AG10803 (cell line): ENCODE results near the gene ANO8.

ENCODE experiments used
- DNase-seq: peaks from one replicate; pipeline ENCODE4 v3.0.0; 2010; ENCODE audit warnings: low read depth
- H3K4me3 ChIP-seq: 2 replicates; pipeline ENCODE4 v1.5.1; 2011; ENCODE audit warnings: mild to moderate bottlenecking, low read length, control low read depth
- TF ChIP-seq, protein P1 (sequence below): conservative IDR thresholded peaks from 2 replicates; pipeline ENCODE4 v1.5.1; 2011; ENCODE audit warnings: mild to moderate bottlenecking, low read length, control low read depth, inconsistent platforms

ANO8 gene

DNA sequence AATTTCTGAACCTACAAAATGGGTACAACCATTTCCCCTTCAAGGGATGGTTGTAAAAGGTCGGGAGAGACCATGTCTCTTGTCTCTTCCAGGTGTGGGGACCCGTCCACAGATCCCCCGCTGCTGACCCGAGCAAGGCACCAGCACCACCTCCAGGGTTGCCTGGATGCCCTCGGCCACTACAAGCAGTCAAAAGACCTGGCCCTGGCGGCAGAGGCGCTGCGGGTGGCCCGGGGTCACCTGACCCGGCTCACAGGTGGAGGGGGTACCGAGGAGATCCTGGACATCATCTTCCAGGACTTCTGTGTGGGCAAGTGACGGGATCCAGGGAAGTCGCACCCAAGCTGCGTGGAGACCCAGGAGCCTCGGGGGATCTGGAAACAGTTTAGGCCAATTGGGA, 6.7 kb upstream of the ANO8 start:
- TF ChIP-seq, protein P1, sequence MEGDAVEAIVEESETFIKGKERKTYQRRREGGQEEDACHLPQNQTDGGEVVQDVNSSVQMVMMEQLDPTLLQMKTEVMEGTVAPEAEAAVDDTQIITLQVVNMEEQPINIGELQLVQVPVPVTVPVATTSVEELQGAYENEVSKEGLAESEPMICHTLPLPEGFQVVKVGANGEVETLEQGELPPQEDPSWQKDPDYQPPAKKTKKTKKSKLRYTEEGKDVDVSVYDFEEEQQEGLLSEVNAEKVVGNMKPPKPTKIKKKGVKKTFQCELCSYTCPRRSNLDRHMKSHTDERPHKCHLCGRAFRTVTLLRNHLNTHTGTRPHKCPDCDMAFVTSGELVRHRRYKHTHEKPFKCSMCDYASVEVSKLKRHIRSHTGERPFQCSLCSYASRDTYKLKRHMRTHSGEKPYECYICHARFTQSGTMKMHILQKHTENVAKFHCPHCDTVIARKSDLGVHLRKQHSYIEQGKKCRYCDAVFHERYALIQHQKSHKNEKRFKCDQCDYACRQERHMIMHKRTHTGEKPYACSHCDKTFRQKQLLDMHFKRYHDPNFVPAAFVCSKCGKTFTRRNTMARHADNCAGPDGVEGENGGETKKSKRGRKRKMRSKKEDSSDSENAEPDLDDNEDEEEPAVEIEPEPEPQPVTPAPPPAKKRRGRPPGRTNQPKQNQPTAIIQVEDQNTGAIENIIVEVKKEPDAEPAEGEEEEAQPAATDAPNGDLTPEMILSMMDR = no peak
- no peak for DNase-seq
- no peak overlapping the region for H3K4me3 ChIP-seq

DNA sequence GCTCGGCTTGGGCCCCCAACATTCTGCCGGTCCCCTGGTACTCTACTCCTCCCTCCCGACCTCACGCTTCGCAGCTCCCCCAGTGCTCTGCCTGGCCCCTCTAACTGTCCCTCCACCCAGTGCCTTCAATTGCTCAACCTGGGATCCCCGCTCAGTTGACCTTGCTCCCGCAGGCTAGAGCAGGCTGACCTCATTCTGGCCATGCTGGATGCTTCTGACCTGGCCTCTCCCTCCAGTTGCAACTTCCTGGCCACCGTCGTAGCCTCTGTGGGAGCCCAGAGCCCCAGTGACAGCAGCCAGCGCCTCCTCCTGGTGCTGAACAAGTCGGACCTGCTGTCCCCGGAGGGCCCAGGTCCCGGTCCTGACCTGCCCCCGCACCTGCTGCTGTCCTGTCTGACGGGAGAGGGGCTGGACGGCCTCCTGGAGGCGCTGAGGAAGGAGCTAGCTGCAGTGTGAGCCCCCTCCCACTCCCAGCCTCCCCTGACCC, 6.3 kb upstream of the ANO8 start:
- TF ChIP-seq, protein P1 = no peak
- no peak overlapping the region for H3K4me3 ChIP-seq

DNA sequence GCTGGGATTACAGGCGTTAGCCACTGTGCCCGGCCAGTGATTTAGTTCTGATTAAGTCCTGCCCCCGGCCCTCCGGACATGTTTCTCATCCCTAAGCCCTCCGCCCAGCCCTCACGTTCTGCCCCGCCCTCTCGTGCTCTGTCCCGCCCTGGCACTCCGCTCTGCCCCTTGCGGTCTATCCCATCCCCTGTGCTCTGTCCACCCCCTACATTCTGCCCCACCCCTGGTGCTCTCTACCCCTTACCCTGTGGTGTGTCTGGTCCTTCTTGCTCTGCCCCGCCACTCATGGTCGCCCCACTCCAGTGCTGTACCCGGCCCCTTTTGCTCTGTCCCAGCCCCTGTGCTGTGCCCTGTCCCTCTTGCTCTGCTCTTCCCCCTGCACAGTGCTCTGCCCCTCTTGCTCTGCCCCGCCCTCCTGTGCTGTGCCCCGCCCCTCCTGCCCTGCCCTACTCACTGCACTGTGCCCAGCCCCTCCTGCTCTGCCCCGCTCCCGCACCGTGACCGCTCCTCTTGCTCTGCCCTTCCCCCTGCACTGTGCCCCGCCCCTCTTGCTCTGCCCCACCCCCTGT, 5.7 kb upstream of the ANO8 start:
- DNase-seq = no peak
- TF ChIP-seq, protein P1 = no peak
- no peak overlapping the region for H3K4me3 ChIP-seq

More for the DNA sequence above, 6.3 kb upstream of the ANO8 start:
- DNase-seq = no peak

DNA sequence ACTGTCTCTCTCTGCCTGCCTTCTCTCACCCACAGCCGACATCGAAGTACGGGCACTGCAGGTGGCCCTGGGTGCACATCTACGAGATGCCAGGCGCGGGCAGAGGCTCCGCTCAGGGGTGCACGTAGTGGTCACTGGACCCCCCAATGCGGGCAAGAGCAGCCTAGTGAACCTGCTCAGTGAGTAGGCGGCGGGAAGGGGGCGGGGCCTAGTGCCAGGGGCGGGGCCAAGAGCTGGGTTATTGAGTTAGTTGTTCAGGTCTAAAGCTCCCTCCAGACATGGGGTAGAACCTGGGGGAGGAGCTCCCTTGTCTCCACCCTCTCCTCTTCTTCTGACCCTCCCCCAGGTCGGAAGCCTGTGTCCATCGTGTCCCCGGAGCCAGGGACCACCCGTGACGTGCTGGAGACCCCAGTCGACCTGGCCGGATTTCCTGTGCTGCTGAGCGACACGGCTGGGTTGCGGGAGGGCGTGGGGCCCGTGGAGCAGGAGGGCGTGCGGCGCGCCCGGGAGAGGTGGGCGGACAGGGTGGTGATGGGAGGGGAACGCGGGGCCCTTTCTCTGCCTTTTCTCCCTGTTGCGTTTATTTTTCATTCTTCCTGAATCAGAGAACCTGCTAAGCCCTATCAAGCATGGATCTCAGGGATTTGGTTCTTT, 4.6 kb upstream of the ANO8 start:
- DNase-seq = no peak
- TF ChIP-seq, protein P1 = no peak
- no peak overlapping the region for H3K4me3 ChIP-seq

DNA sequence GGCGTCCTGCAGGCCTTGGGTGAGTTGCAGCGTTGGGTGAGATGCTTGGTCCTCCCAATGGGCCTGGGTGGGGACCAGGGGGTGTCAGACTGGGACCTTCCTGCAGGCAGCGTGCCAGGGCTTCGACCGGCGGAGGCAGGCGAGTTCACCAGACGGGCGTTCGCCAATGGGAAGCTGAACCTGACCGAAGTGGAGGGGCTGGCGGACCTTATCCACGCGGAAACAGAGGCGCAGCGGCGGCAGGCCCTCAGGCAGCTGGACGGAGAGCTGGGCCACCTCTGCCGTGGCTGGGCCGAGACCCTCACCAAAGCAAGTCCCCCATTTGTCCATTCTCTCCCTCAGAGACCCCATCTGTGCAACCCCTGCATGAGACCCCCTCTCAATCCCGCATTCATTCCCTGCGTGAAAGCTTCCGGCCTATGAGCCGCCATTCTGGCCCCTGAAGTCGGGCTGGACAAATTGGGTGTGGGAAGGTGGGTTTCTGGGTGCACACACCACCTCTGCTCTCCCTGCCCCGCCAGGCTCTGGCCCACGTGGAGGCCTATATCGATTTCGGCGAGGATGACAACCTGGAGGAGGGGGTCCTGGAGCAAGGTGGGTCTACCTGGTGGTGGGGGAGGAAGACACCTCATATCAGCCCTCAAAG, 3.9 kb upstream of the ANO8 start:
- TF ChIP-seq, protein P1 = no peak
- peak overlapping the region; percentile 94 for H3K4me3 ChIP-seq
- DNase-seq = no peak

DNA sequence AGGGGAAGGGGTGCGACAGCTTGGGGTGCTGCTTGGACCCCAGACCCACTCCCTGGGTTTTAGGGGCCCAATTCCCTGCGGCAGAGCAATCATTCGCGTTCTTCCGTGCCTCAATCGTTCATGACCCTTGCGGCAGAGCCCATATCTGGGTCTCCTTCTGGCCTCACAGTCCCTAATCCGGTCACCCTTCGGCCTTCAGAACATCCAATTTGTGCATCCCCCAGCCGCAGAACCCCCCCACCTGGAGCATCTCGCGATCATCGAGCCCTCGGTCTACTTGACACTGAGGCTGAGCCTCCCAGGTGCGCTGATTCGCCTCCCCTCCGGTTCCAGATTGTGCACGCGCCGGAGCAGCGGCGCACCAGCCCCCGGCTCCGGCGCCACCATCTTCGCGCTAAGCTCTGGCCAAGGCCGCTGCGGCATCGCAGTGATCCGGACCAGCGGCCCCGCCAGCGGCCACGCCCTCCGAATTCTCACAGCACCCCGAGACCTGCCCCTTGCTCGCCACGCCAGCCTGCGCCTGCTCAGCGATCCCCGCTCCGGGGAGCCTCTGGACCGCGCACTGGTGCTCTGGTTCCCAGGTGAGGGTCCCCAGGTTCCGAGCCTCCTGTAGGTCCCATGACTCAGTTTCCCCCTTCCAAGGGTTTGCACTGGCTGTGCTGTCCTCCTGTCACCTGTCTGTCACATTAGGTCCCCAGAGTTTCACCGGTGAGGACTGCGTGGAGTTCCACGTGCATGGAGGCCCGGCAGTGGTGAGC, 3.2 kb upstream of the ANO8 start:
- peak overlapping the region; percentile 94 for H3K4me3 ChIP-seq
- no peak for DNase-seq
- TF ChIP-seq, protein P1 = no peak
